ENCODE results near the gene PHYKPL. TPM values are rescaled to one million over a fixed set of nuclear protein-coding genes. Genes with fewer than 3 reads are reported as not detected.

PHYKPL gene
- total and polyA plus RNA-seq, 2 of the 8 experiments (the other 6 are each of a cell fraction or from before 2014, with no cell fraction given) = 25.1 to 32.1 TPM

DNA sequence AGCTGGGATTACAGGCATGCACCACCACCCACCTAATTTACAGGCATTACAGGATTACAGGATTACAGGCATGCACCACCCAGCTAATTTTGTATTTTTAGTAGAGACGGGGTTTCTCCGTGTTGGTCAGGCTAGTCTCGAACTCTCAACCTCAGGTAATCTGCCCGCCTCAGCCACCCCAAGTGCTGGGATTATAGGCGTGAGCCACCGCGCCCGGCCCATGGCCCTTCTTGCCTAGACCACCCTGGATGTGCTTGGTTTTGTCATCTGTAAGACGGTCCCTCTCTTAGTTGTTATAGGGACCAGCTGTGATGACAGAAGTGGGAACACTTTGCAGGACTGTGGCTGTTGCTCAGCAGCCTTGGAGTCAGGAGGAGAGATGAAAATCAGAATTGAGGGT lies 3.5 kb upstream of the PHYKPL start:
- peaks cover 0 to 1% of the 10 kb centered on the region in 2 experiments for H4K20me1 ChIP-seq (replicated peaks in 1 of 2; ENCODE audit: control insufficient read depth in 1 of 2, insufficient read depth in 2 of 2, low read length in 2 of 2)
- H3K27ac ChIP-seq (ENCODE audit: low read depth, low read length) = no peak overlapping the region
- no peak overlapping the region for H2BK120ac ChIP-seq (replicated peaks; ENCODE audit: low read depth, low read length)
- H3K27me3 ChIP-seq (replicated peaks in 1 of 4; ENCODE audit: control insufficient read depth in 3 of 4, extremely low read depth in 1 of 4, insufficient read depth in 3 of 4, low read length in 3 of 4) = no peaks in the 10 kb centered on the region
- no peak for FAIRE-seq
- H4K91ac ChIP-seq (replicated peaks; ENCODE audit: insufficient read length, low read length) = no peak overlapping the region
- DNase-seq (ENCODE audit: low read depth in 1 of 2, low spot score in 2 of 2) = no peak
- no peak overlapping the region for H2BK15ac ChIP-seq (ENCODE audit: low read length)
- H3K9me3 ChIP-seq (ENCODE audit: insufficient read depth in 2 of 2, low read depth in 1 of 2, low read length in 1 of 2) = no peaks in the 10 kb centered on the region
- H3K79me2 ChIP-seq (ENCODE audit: control insufficient read depth in 1 of 2, insufficient read depth in 2 of 2, low read length in 2 of 2) = peaks cover 0 to 6% of the 10 kb centered on the region in 2 experiments; a peak in 1 of 4 replicates
- no peak overlapping the region for H3K56ac ChIP-seq (replicated peaks; ENCODE audit: insufficient read length, low read depth, low read length)
- ChIA-PET CTCF (ENCODE audit: partially characterized antibody) (interaction anchor here (1.1 to 1.6 kb wide), 6 partner anchors 12 to 232 kb away, joined by 3 to 5 read pairs (median 4); no protein-coding TSS in a partner anchor), POLR2A (ENCODE audit: partially characterized antibody) (interaction anchor here (0.6 to 21.6 kb wide), 4 partner anchors 8 to 42 kb away, joined by 3 to 507 read pairs (median 4); partner anchors contain the start of gene HNRNPAB)
- H3K14ac ChIP-seq (ENCODE audit: insufficient read length) = no peak overlapping the region
- WGBS, 2 experiments (ENCODE audit: extremely low coverage in 1 of 2, insufficient coverage in 1 of 2, insufficient read length in 1 of 2, insufficient replicate concordance in 2 of 2, low coverage in 1 of 2, low lambda C conversion rate in 2 of 2, missing lambda C conversion rate in 1 of 2) = 82% methylated on average over 9 of the region's 9 CpGs; no CpG with 5 or more reads in 1 of the 2 experiments
- no peak overlapping the region for H3K4me3 ChIP-seq (ENCODE audit: extremely low read depth in 1 of 4, insufficient read depth in 2 of 4, low read depth in 3 of 4, low read length in 4 of 4)
- no peak overlapping the region for H3K9ac ChIP-seq (replicated peaks in 1 of 4; ENCODE audit: extremely low read depth in 1 of 4, low read depth in 3 of 4, low read length in 3 of 4)
- H2BK5ac ChIP-seq (ENCODE audit: low read depth, low read length) = no peak overlapping the region
- H3K36me3 ChIP-seq (ENCODE audit: control insufficient read depth in 2 of 4, insufficient read depth in 4 of 4, low read length in 3 of 4) = 0 out of 8 replicates have a peak, but pooled peaks cover 0 to 2% (median 0%) of the 10 kb centered on the region in 4 experiments
- no peak overlapping the region for H2AFZ ChIP-seq (ENCODE audit: low read length)
- H2AK5ac ChIP-seq (ENCODE audit: low read depth, low read length) = no peak overlapping the region
- H2BK20ac ChIP-seq (ENCODE audit: low read length) = no peak overlapping the region
- H4K5ac ChIP-seq (ENCODE audit: insufficient read length, low read depth, low read length) = no peak overlapping the region
- no peak overlapping the region for H3K18ac ChIP-seq (ENCODE audit: extremely low read depth, low read length)
- no peak overlapping the region for H3K23ac ChIP-seq (ENCODE audit: insufficient read length)
- H2BK12ac ChIP-seq (ENCODE audit: low read depth, low read length) = no peak overlapping the region
- H3K4me1 ChIP-seq (replicated peaks in 1 of 4; ENCODE audit: control insufficient read depth in 3 of 4, insufficient read depth in 4 of 4, low read length in 3 of 4) = peaks cover 0 to 17% (median 10%) of the 10 kb centered on the region in 4 experiments; a peak in 6 of 7 replicates
- no peak overlapping the region for H3K4ac ChIP-seq (replicated peaks; ENCODE audit: insufficient read length, low read depth, low read length)
- H4K8ac ChIP-seq (ENCODE audit: extremely low read depth, insufficient read depth, low read length) = no peak overlapping the region
- H3K23me2 ChIP-seq (ENCODE audit: low read depth, low read length) = peaks cover 5% of the 10 kb centered on the region; the same call in 1 of the 2 replicates
- H3K4me2 ChIP-seq (ENCODE audit: insufficient read depth in 1 of 2, low read depth in 2 of 2, low read length in 2 of 2) = no peak overlapping the region
- H3K79me1 ChIP-seq (ENCODE audit: low read depth, low read length) = peaks cover 6% of the 10 kb centered on the region
- TF ChIP-seq SIX5 (IDR thresholded peaks at IDR 0.05; ENCODE audit: low read depth, low read length) (no peak), SP4 (IDR thresholded peaks at IDR 0.05; ENCODE audit: low read length) (no peak), RAD21 (IDR thresholded peaks at IDR 0.05 in 1 of 2, conservative IDR thresholded peaks at IDR 0.05 in 1 of 2; ENCODE audit: low read depth in 2 of 2, low read length in 2 of 2) (no peak), CTBP2 (IDR thresholded peaks at IDR 0.05; ENCODE audit: borderline replicate concordance, insufficient read depth, insufficient read length, low read length) (no peak), GABPA (IDR thresholded peaks at IDR 0.05; ENCODE audit: borderline replicate concordance, insufficient read depth, low read length) (no peak), SP2 (IDR thresholded peaks at IDR 0.05; ENCODE audit: low read length) (no peak), RXRA (IDR thresholded peaks at IDR 0.05; ENCODE audit: insufficient read depth, low read depth, low read length) (no peak), BACH1 (IDR thresholded peaks at IDR 0.05; ENCODE audit: low read length) (no peak), ZNF274 (IDR thresholded peaks at IDR 0.05; ENCODE audit: borderline replicate concordance, extremely low read depth, low read length) (no peak), JUND (IDR thresholded peaks at IDR 0.05; ENCODE audit: low read length) (no peak)
- TF ChIP-seq, protein P1, sequence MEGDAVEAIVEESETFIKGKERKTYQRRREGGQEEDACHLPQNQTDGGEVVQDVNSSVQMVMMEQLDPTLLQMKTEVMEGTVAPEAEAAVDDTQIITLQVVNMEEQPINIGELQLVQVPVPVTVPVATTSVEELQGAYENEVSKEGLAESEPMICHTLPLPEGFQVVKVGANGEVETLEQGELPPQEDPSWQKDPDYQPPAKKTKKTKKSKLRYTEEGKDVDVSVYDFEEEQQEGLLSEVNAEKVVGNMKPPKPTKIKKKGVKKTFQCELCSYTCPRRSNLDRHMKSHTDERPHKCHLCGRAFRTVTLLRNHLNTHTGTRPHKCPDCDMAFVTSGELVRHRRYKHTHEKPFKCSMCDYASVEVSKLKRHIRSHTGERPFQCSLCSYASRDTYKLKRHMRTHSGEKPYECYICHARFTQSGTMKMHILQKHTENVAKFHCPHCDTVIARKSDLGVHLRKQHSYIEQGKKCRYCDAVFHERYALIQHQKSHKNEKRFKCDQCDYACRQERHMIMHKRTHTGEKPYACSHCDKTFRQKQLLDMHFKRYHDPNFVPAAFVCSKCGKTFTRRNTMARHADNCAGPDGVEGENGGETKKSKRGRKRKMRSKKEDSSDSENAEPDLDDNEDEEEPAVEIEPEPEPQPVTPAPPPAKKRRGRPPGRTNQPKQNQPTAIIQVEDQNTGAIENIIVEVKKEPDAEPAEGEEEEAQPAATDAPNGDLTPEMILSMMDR (IDR thresholded peaks at IDR 0.05; ENCODE audit: control extremely low read depth in 1 of 3, insufficient read depth in 1 of 3, low read depth in 1 of 3, low read length in 3 of 3) = no peak
